ENCODE data around the gene PER2.

DNA sequence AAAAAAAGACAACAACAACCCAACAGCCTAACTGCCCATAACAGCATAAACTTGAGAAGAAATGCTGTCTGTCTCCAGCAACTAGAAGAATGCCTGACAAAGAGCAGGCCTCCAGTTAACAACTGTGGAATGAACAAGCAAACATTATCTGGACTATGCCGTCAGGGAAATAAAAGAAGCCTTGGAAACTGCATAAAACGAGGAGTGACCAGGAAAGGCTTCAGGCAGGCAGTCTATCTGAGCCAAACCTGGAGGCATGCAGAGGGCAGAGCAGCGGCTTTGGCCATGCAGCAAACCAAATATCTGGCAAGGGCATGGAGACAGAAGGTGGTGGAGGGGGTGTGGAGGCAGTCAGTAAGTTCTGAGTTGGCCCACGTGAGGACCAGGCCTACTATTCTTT, 59.7 kb downstream of the PER2 start:
- TF ChIP-seq FOXP1 (IDR thresholded peaks at IDR 0.05) = no peak
- TF ChIP-seq FOXP1 (CRISPR knock-in tag; IDR thresholded peaks at IDR 0.05) = no peak
- no peak for TF ChIP-seq ZNF282 (IDR thresholded peaks at IDR 0.05; ENCODE audit: partially characterized antibody)
- TF ChIP-seq SRSF4 (IDR thresholded peaks at IDR 0.05; ENCODE audit: low read depth, low read length, poor library complexity, severe bottlenecking) = no peak
- TF ChIP-seq EP300 (IDR thresholded peaks at IDR 0.05; ENCODE audit: low read depth in 2 of 2, low read length in 2 of 2) = no peak
- no peak for TF ChIP-seq EP300 (CRISPR knock-in tag; IDR thresholded peaks at IDR 0.05; ENCODE audit: borderline replicate concordance)
- TF ChIP-seq CREM (IDR thresholded peaks at IDR 0.05) = no peak
- no peak for TF ChIP-seq CREM (CRISPR knock-in tag; IDR thresholded peaks at IDR 0.05)
